ENCODE measurements around the gene EFEMP1.

GRCh38 chr2:55871637-55872036 lies 51.9 kb downstream of the EFEMP1 start:
- TF ChIP-seq CTCF (IDR thresholded peaks at IDR 0.05): no peak
- TF ChIP-seq POLR2A (IDR thresholded peaks at IDR 0.05): no peak

Data from thyroid gland (tissue), 4 donors.